HepG2 (cell line): Measurements from ENCODE around the gene UBE2J1.
A peak's percentile ranks its signal among the peaks of the same experiment; 100 is the strongest.

ENCODE experiments used
- BCLAF1 ChIP-seq: fragments of 450-650 bp; IDR thresholded peaks from 2 replicates; pipeline ENCODE4 v1.6.1; 2017; ENCODE audit warnings: mild to moderate bottlenecking
- CTCF ChIP-seq: sonication (generic); formaldehyde crosslinking; IDR thresholded peaks from 2 replicates; pipeline ENCODE4 v1.5.0; 2020; ENCODE audit warnings: mild to moderate bottlenecking, missing genetic modification reagents, moderate library complexity
- EHMT2 ChIP-seq: fragments of 200-600 bp; sonication (generic); IDR thresholded peaks from 2 replicates; pipeline ENCODE4 v1.7.0; 2017; ENCODE audit warnings: antibody characterized with exemption, low read depth, low read length, borderline replicate concordance
- FOXM1 ChIP-seq: sonication (generic); formaldehyde crosslinking; IDR thresholded peaks from 2 replicates; pipeline ENCODE4 v1.5.0; 2020; ENCODE audit warnings: missing genetic modification reagents
- GATA4 ChIP-seq: sonication (generic); IDR thresholded peaks from 2 replicates; pipeline ENCODE4 v1.6.1; 2016; ENCODE audit warnings: antibody characterized with exemption, low read depth, borderline replicate concordance
- POLR2G ChIP-seq: fragments of 200-400 bp; formaldehyde crosslinking; IDR thresholded peaks from 2 replicates; pipeline ENCODE4 v1.6.1; 2018; ENCODE audit warnings: mild to moderate bottlenecking, low read depth, low read length, moderate library complexity
- TRIM24 ChIP-seq: sonication (generic); formaldehyde crosslinking; IDR thresholded peaks from 2 replicates; pipeline ENCODE4 v1.8.0; 2022; ENCODE audit warnings: mild to moderate bottlenecking, missing genetic modification reagents
- ZNF121 ChIP-seq: sonication (generic); formaldehyde crosslinking; IDR thresholded peaks from 2 replicates; pipeline ENCODE4 v1.5.0; 2020; ENCODE audit warnings: mild to moderate bottlenecking, missing genetic modification reagents

- TF ChIP-seq POLR2G, result no peak
- no peak for TF ChIP-seq TRIM24
- peak; percentile 77 for TF ChIP-seq ZNF121 (CRISPR knock-in tag)
- TF ChIP-seq GATA4, result no peak
- TF ChIP-seq EHMT2, result no peak
- TF ChIP-seq BCLAF1, result no peak
- peak; percentile 95 for TF ChIP-seq CTCF (CRISPR knock-in tag)
- TF ChIP-seq FOXM1 (CRISPR knock-in tag), result no peak
Measured at GRCh38 chr6:89311853-89312531, 40.5 kb downstream of the UBE2J1 start.
